GM23338 (cell line): ENCODE data around the gene SRSF5. TPM values are rescaled to one million over a fixed set of nuclear protein-coding genes. Genes with fewer than 3 reads are reported as not detected.

ENCODE experiments used
- ATAC-seq: fragments of 200-7000 bp; cut with Tn5 transposase; 3 replicates; pipeline ENCODE4 v1.9.1; 2020
- DNase-seq: peaks from one replicate; pipeline ENCODE4 v3.0.0-alpha.2; 2015; ENCODE audit warnings: low spot score
- H2AFZ ChIP-seq: fragments of 200-600 bp; sonication (generic); 2 replicates; pipeline ENCODE4 v1.8.0; 2016; ENCODE audit warnings: antibody characterized with exemption, mild to moderate bottlenecking, moderate library complexity
- H3F3A ChIP-seq: fragments of 200-600 bp; sonication (generic); replicated peaks from 2 replicates; pipeline ENCODE4 v1.8.0; 2017; ENCODE audit warnings: antibody characterized with exemption, mixed run types, low read depth
- H3K27ac ChIP-seq: fragments of 200-600 bp; sonication (generic); 2 replicates; pipeline ENCODE4 v1.6.1; 2016; ENCODE audit warnings: low read depth
- H3K27me3 ChIP-seq: fragments of 200-600 bp; sonication (generic); 2 replicates; pipeline ENCODE4 v1.8.0; 2016; ENCODE audit warnings: mild to moderate bottlenecking, mixed run types, moderate library complexity; ENCODE audit not compliant: insufficient read depth
- H3K36me3 ChIP-seq: fragments of 200-600 bp; sonication (generic); 2 replicates; pipeline ENCODE4 v1.8.0; 2016; ENCODE audit warnings: mild to moderate bottlenecking; ENCODE audit not compliant: insufficient read depth
- H3K4me1 ChIP-seq: fragments of 200-600 bp; sonication (generic); 2 replicates; pipeline ENCODE4 v1.8.0; 2016; ENCODE audit warnings: mild to moderate bottlenecking, moderate library complexity; ENCODE audit not compliant: insufficient read depth
- H3K4me2 ChIP-seq: fragments of 200-600 bp; sonication (generic); 2 replicates; pipeline ENCODE4 v1.7.1; 2017; ENCODE audit warnings: mixed run types
- H3K4me3 ChIP-seq: fragments of 200-600 bp; sonication (generic); 2 replicates; pipeline ENCODE4 v1.6.1; 2016; ENCODE audit warnings: mixed run types
- H3K79me2 ChIP-seq: fragments of 200-600 bp; sonication (generic); replicated peaks from 2 replicates; pipeline ENCODE4 v1.8.0; 2017; ENCODE audit warnings: mild to moderate bottlenecking; ENCODE audit not compliant: insufficient read depth
- H3K9me2 ChIP-seq: fragments of 200-600 bp; sonication (generic); 2 replicates; pipeline ENCODE4 v1.8.0; 2017; ENCODE audit not compliant: insufficient read depth
- H4K20me1 ChIP-seq: fragments of 200-600 bp; sonication (generic); replicated peaks from 2 replicates; pipeline ENCODE4 v1.8.0; 2017; ENCODE audit warnings: mild to moderate bottlenecking; ENCODE audit not compliant: insufficient read depth
- H3K27ac Mint-ChIP-seq: 2 replicates; pipeline ENCODE4 v1.8.0; 2020; ENCODE audit warnings: inconsistent platforms, mild to moderate bottlenecking, moderate library complexity, mixed read lengths
- H3K27me3 Mint-ChIP-seq: 3 replicates; pipeline ENCODE4 v1.8.0; 2022; ENCODE audit warnings: low read depth, mild to moderate bottlenecking, moderate library complexity, mixed read lengths, inconsistent platforms; ENCODE audit not compliant: insufficient read depth, poor library complexity
- H3K36me3 Mint-ChIP-seq: 3 replicates; pipeline ENCODE4 v1.8.0; 2021; ENCODE audit warnings: low read depth, mild to moderate bottlenecking, inconsistent platforms, moderate library complexity, mixed read lengths
- H3K4me1 Mint-ChIP-seq: 3 replicates; pipeline ENCODE4 v1.8.0; 2020; ENCODE audit warnings: mild to moderate bottlenecking, inconsistent platforms, mixed read lengths
- H3K4me3 Mint-ChIP-seq: 3 replicates; pipeline ENCODE4 v1.8.0; 2021; ENCODE audit warnings: moderate library complexity, mild to moderate bottlenecking, inconsistent platforms, mixed read lengths
- H3K9me3 Mint-ChIP-seq: 3 replicates; pipeline ENCODE4 v1.8.0; 2020; ENCODE audit warnings: moderate library complexity, mild to moderate bottlenecking, inconsistent platforms, mixed read lengths
- CREB1 ChIP-seq: fragments of 250-450 bp; sonication (Bioruptor Pico); IDR thresholded peaks from 2 replicates; pipeline ENCODE4 v1.5.0; 2020; ENCODE audit warnings: low read depth, mild to moderate bottlenecking, moderate library complexity
- CTCF ChIP-seq, 2 experiments: fragments of 200-600 bp in 1 of 2; sonication (generic) in 1 of 2; conservative IDR thresholded peaks; 2 replicates each; pipeline versions ENCODE4 v1.5.1 to v1.6.1; 2016 to 2017; ENCODE audit warnings: antibody characterized with exemption in 2 of 2, low read depth in 2 of 2, mild to moderate bottlenecking in 2 of 2, moderate library complexity in 1 of 2
- EZH2phosphoT487 ChIP-seq: fragments of 200-600 bp; sonication (generic); IDR thresholded peaks from one replicate; pipeline ENCODE4 v1.8.1; 2018; ENCODE audit warnings: antibody characterized with exemption; ENCODE audit not compliant: unreplicated experiment
- NANOG ChIP-seq: IDR thresholded peaks from 2 replicates; pipeline ENCODE4 v1.6.1; 2016; ENCODE audit warnings: antibody characterized with exemption, borderline replicate concordance
- REST ChIP-seq: IDR thresholded peaks from one replicate; pipeline ENCODE4 v1.6.1; 2018; ENCODE audit warnings: antibody characterized with exemption; ENCODE audit not compliant: unreplicated experiment
- ZNF462 ChIP-seq: fragments of 250-450 bp; sonication (Bioruptor Pico); IDR thresholded peaks from 2 replicates; pipeline ENCODE4 v1.5.0; 2020; ENCODE audit warnings: mild to moderate bottlenecking, moderate library complexity
- polyA plus RNA-seq: library from polyadenylated mRNA; unstranded; fragments of >200 nt; fragmentation: Nextera tagmentation; extraction: Ambion mirVana; gene quantifications from 2 replicates; pipeline ENCODE4 v1.2.1, GENCODE V29; 2016
- total RNA-seq: library from RNA; depleted of rRNA; stranded (reverse); fragments of >200 nt; shearing (Covaris generic); gene quantifications from 2 replicates; pipeline ENCODE4 v1.2.3, GENCODE V29; 2014

Gene SRSF5
- total and polyA plus RNA-seq, 2 experiments from 2014 or later, result 172 to 389 TPM

GRCh38 chr14:69798339-69798735 is 31.4 kb downstream of the SRSF5 start (continued):
- TF ChIP-seq ZNF462 (CRISPR knock-in tag), result no peak
- no peak for TF ChIP-seq CREB1 (CRISPR knock-in tag)
- TF ChIP-seq NANOG, result no peak
- TF ChIP-seq EZH2phosphoT487, result no peak

GRCh38 chr14:69803753-69804152 is 36.8 kb downstream of the SRSF5 start:
- TF ChIP-seq REST (no peak), CTCF (conservative IDR thresholded peaks at IDR 0.05; ENCODE audit: low read depth in 2 of 2) (peak in 1 of 2 experiments; percentile 32; a peak in 2 of 4 replicates)
- peaks cover 2% of the 10 kb centered on the region for H3K27me3 Mint-ChIP-seq
- H3F3A ChIP-seq, result no peaks in the 10 kb centered on the region
- H3K36me3 ChIP-seq, result no peaks in the 10 kb centered on the region
- DNase-seq (peak; percentile 17), ATAC-seq (no peak)
- no peak overlapping the region for H3K27ac ChIP-seq
- peaks cover 22% of the 10 kb centered on the region for H3K4me1 Mint-ChIP-seq
- H3K36me3 Mint-ChIP-seq, result no peaks in the 10 kb centered on the region
- H3K27ac Mint-ChIP-seq, result no peak overlapping the region
- no peaks in the 10 kb centered on the region for H3K79me2 ChIP-seq
- H4K20me1 ChIP-seq, result no peaks in the 10 kb centered on the region
- no peak overlapping the region for H3K4me3 ChIP-seq
- no peak overlapping the region for H3K4me3 Mint-ChIP-seq
- H3K9me2 ChIP-seq, result no peaks in the 10 kb centered on the region
- H2AFZ ChIP-seq, result no peak overlapping the region
- no peaks in the 10 kb centered on the region for H3K27me3 ChIP-seq
- H3K9me3 Mint-ChIP-seq, result no peaks in the 10 kb centered on the region; the same call in 2 of the 3 replicates
- no peak overlapping the region for H3K4me2 ChIP-seq
- H3K4me1 ChIP-seq, result no peaks in the 10 kb centered on the region; the same call in 1 of the 2 replicates
